Stomach (tissue), 9 donors: Measurements from ENCODE around the gene VAV2. TPM values are rescaled to one million over a fixed set of nuclear protein-coding genes. Genes with fewer than 3 reads are reported as not detected.

Source experiments
- DNase-seq, 2 donors: peaks; one replicate each; pipeline versions ENCODE4 v3.0.0 to v3.0.0-alpha.2; 2013 to 2019
- H3K27ac ChIP-seq, 5 donors: fragments of 200-600 bp in 4 of 5; sonication (generic) in 4 of 5; one replicate each; pipeline ENCODE4 v1.5.1; 2013 to 2019; ENCODE audit warnings: mild to moderate bottlenecking in 1 of 5, moderate library complexity in 1 of 5
- H3K27me3 ChIP-seq, 3 donors: fragments of 200-600 bp; sonication (generic); one replicate each; pipeline ENCODE4 v1.5.1; 2017 to 2019; ENCODE audit warnings: mixed run types in 1 of 3
- H3K36me3 ChIP-seq, 4 donors: fragments of 200-600 bp; sonication (generic); 1 replicate in 3 of 4; 2 replicates in 1 of 4; pipeline ENCODE4 v1.5.1; 2016 to 2019
- H3K4me1 ChIP-seq, 4 donors: fragments of 200-600 bp; sonication (generic); one replicate each; pipeline ENCODE4 v1.5.1; 2016 to 2019
- H3K4me3 ChIP-seq, 4 donors: fragments of 200-600 bp; sonication (generic) in 3 of 4; one replicate each; pipeline ENCODE4 v1.5.1; 2016 to 2019; ENCODE audit warnings: mild to moderate bottlenecking in 1 of 4
- H3K9me3 ChIP-seq, 4 donors: fragments of 200-600 bp; sonication (generic); one replicate each; pipeline ENCODE4 v1.5.1; 2016 to 2019
- EP300 ChIP-seq: sonication (generic); formaldehyde crosslinking; IDR thresholded peaks from one replicate; pipeline ENCODE4 v1.6.1; 2017; ENCODE audit warnings: antibody characterized with exemption
- POLR2A ChIP-seq, 4 donors: fragments of 450-650 bp; IDR thresholded peaks; one replicate each; pipeline ENCODE4 v1.6.1; 2016; ENCODE audit warnings: antibody characterized with exemption in 4 of 4, control low read depth in 2 of 4, mild to moderate bottlenecking in 1 of 4, moderate library complexity in 1 of 4
- POLR2AphosphoS5 ChIP-seq, 3 donors: sonication (generic); formaldehyde crosslinking; IDR thresholded peaks; one replicate each; pipeline ENCODE4 v1.6.1; 2016; ENCODE audit warnings: antibody characterized with exemption in 3 of 3
- WGBS, 5 donors: extraction: QIAGEN DNeasy Blood & Tissue Kit in 3 of 5; methylation state at CpG; one replicate each; pipeline versions ENCODE4 v1.1.5 to v1.1.7; 2013 to 2018; 5-methylcytosine and 5-hydroxymethylcytosine counted together
- intact Hi-C: fragments of 100-400 bp; cut with DNase I; formaldehyde crosslinking; loops from one replicate; pipeline ENCODE4 v1.15.1; 2023; ENCODE audit warnings: low total_unique reads
- polyA plus RNA-seq, 3 donors: library from polyadenylated mRNA; stranded (reverse); fragments of 200-250 nt; gene quantifications; one replicate each; pipeline ENCODE4 v1.2.3, GENCODE V29; 2013
- total RNA-seq, 5 donors: library from RNA; depleted of rRNA; stranded (reverse); fragments of >200 nt; gene quantifications; one replicate each; pipeline versions ENCODE4 v1.1.0 to v1.2.3, GENCODE V29; 2014 to 2016
- TF ChIP-seq, protein P1 (sequence below), 7 experiments: fragments of 450-650 bp in 4 of 7; fragments of 200-600 bp in 3 of 7; sonication (generic) in 3 of 7; IDR thresholded peaks; one replicate each; pipeline ENCODE4 v1.5.1; 2016 to 2019; ENCODE audit warnings: antibody characterized with exemption in 7 of 7, control low read depth in 2 of 7, mild to moderate bottlenecking in 1 of 7
- donor health status: healthy with polysubstance abuse.
- donor health status: Bipolar disorder and iron deficiency.
- donor health status: healthy.

VAV2 gene
- total and polyA plus RNA-seq, 8 donors = 4.1 to 14.2 (median 7.0) TPM

DNA sequence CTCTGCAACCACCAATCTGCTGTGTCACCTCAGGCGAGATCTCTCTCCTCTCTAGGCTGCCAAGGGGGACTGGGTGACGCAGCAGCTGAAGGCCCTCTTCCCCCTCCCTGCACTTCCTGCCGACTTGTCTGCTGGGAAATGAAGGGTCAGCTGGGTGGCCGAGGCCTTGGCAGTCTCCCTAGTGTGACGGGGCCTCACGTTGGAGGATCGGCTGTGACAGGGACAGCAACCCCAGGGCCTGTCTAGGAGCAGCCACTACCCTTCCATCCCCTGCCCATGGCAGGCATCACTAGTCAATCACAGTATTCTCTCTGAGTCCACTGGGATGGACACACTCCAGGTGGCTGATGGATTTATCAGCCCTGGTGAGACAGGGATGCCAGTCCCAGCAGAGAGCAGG, 146.7 kb downstream of the VAV2 start:
- peak; percentile 31 to 84 for DNase-seq
- WGBS, 5 donors = 45 to 51% (median 50%) methylated on average over 7 of the region's 7 CpGs
- H3K27me3 ChIP-seq = no peaks in the 10 kb centered on the region
- peaks cover 0 to 16% (median 10%) of the 10 kb centered on the region in 4 donors for H3K4me1 ChIP-seq
- TF ChIP-seq, protein P1, sequence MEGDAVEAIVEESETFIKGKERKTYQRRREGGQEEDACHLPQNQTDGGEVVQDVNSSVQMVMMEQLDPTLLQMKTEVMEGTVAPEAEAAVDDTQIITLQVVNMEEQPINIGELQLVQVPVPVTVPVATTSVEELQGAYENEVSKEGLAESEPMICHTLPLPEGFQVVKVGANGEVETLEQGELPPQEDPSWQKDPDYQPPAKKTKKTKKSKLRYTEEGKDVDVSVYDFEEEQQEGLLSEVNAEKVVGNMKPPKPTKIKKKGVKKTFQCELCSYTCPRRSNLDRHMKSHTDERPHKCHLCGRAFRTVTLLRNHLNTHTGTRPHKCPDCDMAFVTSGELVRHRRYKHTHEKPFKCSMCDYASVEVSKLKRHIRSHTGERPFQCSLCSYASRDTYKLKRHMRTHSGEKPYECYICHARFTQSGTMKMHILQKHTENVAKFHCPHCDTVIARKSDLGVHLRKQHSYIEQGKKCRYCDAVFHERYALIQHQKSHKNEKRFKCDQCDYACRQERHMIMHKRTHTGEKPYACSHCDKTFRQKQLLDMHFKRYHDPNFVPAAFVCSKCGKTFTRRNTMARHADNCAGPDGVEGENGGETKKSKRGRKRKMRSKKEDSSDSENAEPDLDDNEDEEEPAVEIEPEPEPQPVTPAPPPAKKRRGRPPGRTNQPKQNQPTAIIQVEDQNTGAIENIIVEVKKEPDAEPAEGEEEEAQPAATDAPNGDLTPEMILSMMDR (IDR thresholded peaks at IDR 0.05) = no peak
- TF ChIP-seq POLR2A (IDR thresholded peaks at IDR 0.05) (no peak), POLR2AphosphoS5 (IDR thresholded peaks at IDR 0.05) (peak in 2 of 3 donors; percentile 19 to 20), EP300 (no peak)
- no peaks in the 10 kb centered on the region for H3K36me3 ChIP-seq
- intact Hi-C loops = no loop called here
- H3K9me3 ChIP-seq = no peaks in the 10 kb centered on the region
- H3K4me3 ChIP-seq = peak overlapping the region in 1 of 4 donors; percentile 9
- peak overlapping the region in 4 of 5 donors; percentile 37 to 69 (median 64) for H3K27ac ChIP-seq

DNA sequence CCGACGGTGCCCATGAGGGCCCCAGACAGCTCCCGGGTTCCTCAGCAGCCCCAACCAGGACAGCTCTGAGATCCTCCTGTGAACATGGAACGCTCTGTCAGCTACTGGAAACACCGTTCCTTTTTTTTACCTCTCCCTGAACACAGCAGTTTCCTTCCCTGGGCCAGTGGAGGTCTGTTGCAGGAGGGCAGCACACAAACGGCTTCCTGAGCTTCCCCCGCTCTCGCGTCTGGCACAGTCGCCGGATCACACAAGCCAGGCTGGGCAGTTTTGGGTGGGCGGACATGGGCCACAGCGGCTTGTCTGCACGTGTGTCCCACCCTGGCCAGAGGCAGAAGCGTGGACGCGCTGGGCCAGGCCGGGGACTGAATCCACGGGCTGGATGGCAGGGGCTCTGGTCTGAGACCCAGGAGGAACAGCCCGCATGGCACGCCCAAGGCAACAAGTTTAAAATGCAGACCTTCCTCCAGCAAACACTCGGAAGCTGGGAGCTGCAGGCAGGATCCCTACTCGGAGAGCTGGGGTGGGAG, 147.2 kb downstream of the VAV2 start:
- no peaks in the 10 kb centered on the region for H3K9me3 ChIP-seq
- H3K4me1 ChIP-seq = peaks cover 0 to 20% (median 13%) of the 10 kb centered on the region in 4 donors
- intact Hi-C loops = no loop called here
- DNase-seq = no peak
- H3K36me3 ChIP-seq = no peaks in the 10 kb centered on the region
- H3K4me3 ChIP-seq = peak overlapping the region in 1 of 4 donors; percentile 9
- WGBS, 5 donors = 68 to 77% (median 72%) methylated on average over 16 to 23 of the region's 23 CpGs
- no peaks in the 10 kb centered on the region for H3K27me3 ChIP-seq
- TF ChIP-seq, protein P1 (IDR thresholded peaks at IDR 0.05) = no peak
- TF ChIP-seq EP300 (no peak), POLR2AphosphoS5 (IDR thresholded peaks at IDR 0.05) (no peak), POLR2A (IDR thresholded peaks at IDR 0.05) (no peak)
- peak overlapping the region in 4 of 5 donors; percentile 33 to 69 (median 64) for H3K27ac ChIP-seq

DNA sequence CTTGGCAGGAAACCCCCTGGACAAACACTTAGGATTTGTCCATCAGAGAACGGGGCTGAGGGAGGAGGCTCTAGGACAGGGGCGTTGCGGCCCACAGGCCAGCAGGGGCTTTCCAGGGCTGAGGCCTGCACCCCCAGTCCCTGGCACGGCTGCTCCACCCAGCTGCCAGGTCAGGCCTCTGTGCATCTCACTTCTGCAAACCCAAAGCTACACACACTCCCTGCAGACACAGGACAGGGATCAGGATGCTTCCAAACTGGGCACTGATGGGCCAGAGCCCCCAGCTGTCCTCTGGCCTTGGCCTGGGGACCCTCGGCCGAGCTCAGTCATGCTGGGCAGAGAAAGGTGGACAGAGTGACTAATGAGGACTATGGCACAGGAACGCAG, 147.7 kb downstream of the VAV2 start:
- no peak for DNase-seq
- Histone ChIP-seq H3K4me1 (peaks cover 0 to 22% (median 15%) of the 10 kb centered on the region in 4 donors), H3K27ac (peak overlapping the region in 4 of 5 donors; percentile 33 to 69 (median 64)), H3K36me3 (no peaks in the 10 kb centered on the region), H3K9me3 (no peaks in the 10 kb centered on the region), H3K27me3 (no peaks in the 10 kb centered on the region), H3K4me3 (no peak overlapping the region)
- intact Hi-C loops = no loop called here
- 81 to 90% (median 84%) methylated on average over 7 of the region's 7 CpGs for WGBS, 5 donors
- TF ChIP-seq POLR2AphosphoS5 (IDR thresholded peaks at IDR 0.05) (no peak), EP300 (no peak), POLR2A (IDR thresholded peaks at IDR 0.05) (no peak)
- TF ChIP-seq, protein P1 (IDR thresholded peaks at IDR 0.05) = no peak

DNA sequence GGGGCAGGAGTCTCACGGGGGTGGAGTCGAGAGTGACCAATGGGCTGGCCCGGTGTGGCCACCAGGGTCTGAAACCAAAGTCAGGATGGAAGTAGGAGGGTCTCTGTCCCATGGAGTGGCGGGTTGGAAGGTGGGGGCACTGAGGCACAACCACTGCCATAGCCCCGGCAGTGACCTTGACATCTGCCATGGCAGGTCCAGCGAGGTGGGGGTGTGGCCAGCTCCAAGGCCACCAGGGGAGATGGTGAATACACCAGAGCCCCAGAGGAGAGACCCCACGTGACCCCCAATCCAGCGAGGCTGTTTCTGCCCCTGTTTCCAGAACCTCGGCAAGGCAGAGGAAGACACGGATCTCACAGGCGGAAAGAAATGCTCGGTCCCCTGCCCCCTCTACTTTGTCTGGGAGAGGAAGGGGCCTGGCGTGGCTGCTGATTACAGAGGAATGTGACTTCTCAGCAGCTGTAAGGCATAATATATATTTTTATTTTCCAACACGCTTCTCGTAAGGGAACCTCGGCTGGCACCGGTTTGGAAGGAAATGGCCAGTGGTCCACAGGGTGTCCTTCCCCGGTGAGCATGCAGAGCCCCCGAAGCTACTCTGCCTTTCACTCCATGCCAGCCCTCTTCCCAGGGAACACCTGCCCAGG, 148.2 kb downstream of the VAV2 start:
- H3K4me1 ChIP-seq = peaks cover 0 to 22% (median 15%) of the 10 kb centered on the region in 4 donors
- H3K27me3 ChIP-seq = no peaks in the 10 kb centered on the region
- no peaks in the 10 kb centered on the region for H3K36me3 ChIP-seq
- 80 to 89% (median 87%) methylated on average over 18 to 19 of the region's 19 CpGs for WGBS, 5 donors
- no peak overlapping the region for H3K4me3 ChIP-seq
- intact Hi-C loops = no loop called here
- peak overlapping the region in 1 of 5 donors; percentile 66 for H3K27ac ChIP-seq
- no peak for DNase-seq
- no peaks in the 10 kb centered on the region for H3K9me3 ChIP-seq
- TF ChIP-seq, protein P1 (IDR thresholded peaks at IDR 0.05) = no peak
